Measurements from ENCODE around the gene ZPR1.
"Not testable (repeated sequence)": the region's sequence is repeated elsewhere in the genome, so short reads cannot be mapped to it uniquely, and the experiment has no call there.

Gene ZPR1

GRCh38 chr11:116823031-116823843 lies 35.4 kb upstream of the ZPR1 start, which contains the start of gene APOA4:
Gene APOA4, minus strand, starts transcription at chr11:116823304. Its CDS starts 113 bp downstream, at chr11:116823191.
- DNase-seq (ENCODE audit: low spot score) = no peak

DNA sequence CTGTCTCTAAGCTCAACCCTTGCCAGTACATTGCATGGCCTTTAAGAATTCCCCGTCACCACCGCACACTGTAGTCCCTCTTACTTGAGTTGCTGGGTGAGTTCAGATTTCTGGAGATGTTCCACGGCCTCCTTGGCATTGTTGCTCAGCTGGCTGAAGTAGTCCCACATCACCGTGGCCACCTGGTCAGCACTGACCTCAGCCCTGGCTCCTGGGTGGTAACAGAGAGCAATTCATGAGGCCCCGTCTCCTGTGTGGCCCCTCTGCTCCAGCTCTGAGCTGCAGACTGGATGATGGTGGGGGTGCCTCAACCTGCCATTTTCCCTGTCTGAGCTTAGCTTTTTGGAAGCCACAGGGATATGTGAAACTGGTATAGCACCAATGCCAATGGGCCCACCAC lies 34.8 kb upstream of the ZPR1 start:
- DNase-seq (ENCODE audit: low spot score) = no peak

DNA sequence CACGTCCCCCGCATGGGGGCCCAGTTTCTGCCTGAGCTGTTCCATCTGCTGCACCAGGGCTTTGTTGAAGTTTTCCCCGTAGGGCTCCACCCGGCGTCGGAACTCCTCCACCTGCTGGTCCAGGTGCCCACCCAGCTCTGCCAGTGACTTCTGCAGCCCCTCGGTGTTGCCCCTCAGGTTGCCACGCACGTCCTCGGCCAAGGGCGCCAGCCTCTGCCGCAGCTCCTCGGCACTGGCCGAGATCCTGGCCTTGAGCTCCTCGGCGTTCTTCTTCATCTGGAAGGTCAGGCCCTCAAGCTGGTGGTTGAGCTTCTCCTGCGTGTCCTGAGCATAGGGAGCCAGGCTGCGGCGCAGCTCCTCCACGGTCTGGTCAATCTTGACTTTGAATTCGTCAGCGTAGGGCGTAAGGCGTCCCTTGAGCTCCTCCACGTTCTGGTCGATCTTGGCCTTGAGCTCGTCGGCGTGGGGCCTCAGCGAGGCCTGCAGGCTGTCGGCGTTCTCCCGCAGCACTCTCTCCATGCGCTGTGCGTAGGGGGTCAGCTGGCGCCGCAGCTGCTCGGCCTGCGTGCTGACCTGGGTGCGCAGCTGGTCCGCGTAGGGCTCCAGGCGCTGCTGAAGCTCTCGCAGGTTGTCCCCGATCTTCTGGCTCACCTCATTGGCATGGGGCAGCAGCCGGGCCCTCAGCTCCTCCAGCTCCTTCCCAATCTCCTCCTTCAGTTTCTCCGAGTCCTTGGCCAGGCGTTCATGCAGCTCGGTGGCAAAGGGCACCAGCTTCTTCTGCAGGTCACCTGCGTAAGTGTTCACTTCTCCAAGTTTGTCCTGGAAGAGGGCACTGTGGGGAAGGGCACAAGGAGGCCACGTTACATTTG lies 33.5 kb upstream of the ZPR1 start:
- DNase-seq (ENCODE audit: low spot score) = no peak

DNA sequence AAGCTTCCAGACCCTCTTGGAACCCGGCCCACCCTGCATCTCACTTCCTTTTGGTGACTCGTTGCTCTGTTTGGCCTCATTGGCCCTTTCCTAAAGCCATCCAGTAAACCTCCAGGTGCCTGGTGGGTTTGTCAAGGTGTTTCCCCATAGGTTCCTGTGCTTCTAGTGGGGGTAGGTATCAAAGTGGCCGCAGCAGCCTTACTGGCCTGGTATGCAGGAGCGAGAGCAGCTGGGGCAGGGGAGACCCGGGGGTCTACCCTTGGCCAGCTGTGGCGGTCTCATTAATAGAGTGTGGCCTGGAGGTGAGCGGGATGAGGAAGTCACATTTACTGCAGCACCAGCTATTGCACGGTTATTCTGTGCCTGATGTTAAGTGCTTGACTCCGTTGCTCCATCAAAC lies 31.2 kb upstream of the ZPR1 start:
- DNase-seq (ENCODE audit: low spot score) = no peak

DNA sequence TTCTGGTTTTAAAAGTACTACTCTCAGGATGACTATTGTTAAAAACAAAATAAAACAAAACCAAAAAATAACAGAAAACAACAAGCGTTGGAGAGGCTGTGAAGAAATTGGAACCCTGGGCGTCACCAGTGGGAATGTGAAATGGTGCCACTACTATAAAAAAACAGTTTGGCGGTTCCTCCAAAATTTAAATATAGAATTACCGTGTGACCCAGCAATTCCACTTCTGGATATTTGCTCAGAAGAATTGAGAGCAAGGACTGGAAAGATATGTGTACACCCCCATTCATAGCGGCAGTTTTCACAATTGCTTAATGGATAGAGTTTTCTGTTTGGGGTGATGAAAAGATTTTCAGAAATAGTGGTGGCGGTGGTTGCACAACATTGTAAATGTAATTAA lies 26.7 kb upstream of the ZPR1 start:
- no peak for DNase-seq (ENCODE audit: low spot score)

GRCh38 chr11:116813781-116814471 lies 26.1 kb upstream of the ZPR1 start:
- no peak for DNase-seq (ENCODE audit: low spot score)

- DNase-seq (ENCODE audit: low spot score) = no peak
Observed at GRCh38 chr11:116813170-116813569, 25.3 kb upstream of the ZPR1 start.

DNA sequence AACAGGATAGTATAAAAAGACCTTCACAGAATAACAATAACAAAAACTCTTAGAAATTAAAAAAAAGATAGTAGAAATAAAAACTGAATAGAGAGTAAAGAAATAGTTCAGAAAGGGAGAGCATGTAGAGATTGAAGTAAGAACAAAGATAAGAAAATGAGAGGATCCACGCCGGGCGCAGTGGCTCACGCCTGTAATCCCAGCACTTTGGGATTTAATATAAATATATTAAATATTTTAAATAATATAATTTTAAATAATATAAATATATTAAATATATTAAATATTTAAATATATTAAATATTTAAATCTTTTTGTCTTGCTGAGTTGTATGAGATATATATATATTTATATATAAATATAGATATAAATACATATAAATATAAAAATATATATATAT lies 24.3 kb upstream of the ZPR1 start:
- no peak for DNase-seq (ENCODE audit: low spot score)

DNA sequence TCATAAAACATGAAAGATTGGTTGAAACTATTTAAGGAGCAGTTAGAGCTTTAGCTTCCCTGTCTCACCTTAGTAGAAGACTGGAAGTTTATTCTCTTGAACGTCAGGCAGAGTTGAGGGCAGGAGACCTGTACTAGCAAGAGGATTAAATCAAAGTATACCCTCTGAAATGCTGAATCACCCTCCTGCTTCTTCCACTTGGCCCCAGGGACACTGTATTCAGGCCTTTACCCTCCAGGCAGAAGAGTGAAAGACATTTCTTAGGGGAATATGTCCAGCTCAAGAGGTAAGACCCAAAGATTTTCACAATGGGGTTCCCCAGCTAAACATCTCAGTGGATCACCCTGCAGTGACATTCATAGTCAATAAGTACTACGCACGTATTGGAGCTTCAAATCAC lies 23.4 kb upstream of the ZPR1 start:
- DNase-seq (ENCODE audit: low spot score) = no peak

DNA sequence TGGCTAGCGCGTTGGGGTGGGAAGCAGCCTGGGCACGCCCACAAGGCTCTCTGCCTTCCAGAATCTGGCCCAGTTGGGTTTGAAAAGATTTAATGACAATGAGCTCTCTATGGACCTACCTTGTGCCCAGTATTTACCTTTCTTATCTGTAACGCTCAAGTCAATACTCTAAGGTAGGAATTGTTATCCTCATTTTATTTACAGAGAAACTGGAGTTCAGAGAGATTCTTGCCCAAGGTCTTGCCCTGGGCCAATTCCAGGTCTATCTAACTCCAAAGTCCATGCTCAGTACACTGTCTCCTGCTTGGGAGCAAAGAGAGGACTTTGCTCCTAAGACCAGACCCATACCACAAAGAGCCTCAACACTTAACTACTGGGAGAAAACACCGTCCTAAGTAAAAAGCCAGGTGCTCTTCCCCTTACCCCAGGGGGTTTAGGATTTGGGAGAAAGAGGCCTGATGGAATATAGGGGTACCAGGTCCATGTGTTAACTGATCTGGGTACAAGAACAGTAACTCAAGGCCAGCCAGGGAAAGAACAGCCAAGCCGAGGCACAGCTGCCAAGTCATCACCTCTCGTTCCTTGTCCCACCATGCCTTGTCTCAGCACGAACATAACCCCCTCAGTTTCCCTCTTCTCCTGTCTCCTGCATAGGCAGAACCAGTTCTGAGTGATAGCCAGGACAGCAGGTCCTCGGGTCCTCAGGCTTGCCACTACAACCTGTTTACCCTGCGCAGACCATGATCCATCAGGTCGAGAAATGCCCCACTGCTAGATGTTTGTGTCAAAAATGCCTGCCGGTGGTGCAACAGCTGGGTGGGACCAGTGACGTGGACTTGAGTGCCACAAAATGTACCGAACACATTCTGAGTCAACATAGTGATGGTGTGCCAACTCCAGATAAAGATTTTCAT lies 20.7 kb upstream of the ZPR1 start:
- no peak for DNase-seq (ENCODE audit: low spot score)

- DNase-seq (ENCODE audit: low spot score) = no peak
Observed at GRCh38 chr11:116807601-116808261, 19.9 kb upstream of the ZPR1 start.

GRCh38 chr11:116804001-116804400 lies 16.2 kb upstream of the ZPR1 start:
- DNase-seq (ENCODE audit: low spot score) = no peak

DNA sequence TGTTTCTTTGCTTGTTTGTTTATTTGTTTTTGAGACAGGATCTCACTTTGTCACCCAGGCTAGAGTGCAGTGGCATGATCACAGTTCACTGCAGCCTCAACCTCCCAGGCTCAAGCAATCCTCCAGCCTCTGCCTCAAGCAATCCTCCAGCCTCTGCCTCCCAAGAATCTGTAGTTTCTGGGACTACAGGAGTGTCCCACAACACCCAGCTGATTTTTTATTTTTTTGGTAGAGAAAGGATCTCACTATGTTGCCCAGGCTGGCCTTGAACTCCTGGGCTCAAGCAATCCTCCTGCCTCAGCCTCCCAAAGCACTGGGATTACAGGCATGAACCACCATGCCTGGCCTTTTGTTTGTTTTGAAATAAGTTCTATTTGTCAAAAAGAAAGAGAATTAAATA lies 13.8 kb upstream of the ZPR1 start:
- not testable (repeated sequence) for DNase-seq (ENCODE audit: low spot score)

DNA sequence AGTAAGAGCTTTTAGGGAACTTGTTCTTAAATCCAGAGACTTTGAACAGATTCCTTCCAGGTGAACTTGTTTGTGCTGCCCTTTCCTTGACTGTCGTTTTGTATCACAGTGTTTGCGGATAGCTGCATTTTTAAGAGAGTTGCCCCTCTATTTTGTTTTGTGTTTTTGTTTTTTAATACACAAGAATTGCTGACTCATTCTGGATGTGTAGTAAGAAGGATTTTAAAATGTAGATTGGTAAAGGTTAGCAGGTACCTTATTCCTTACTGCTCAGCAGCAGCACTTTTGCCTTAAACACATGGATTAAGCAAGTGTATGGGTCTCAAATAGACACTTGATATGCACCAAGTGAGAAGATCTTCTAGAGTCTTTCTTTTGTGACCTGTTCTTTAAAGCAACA lies 12.8 kb upstream of the ZPR1 start:
- no peak for DNase-seq (ENCODE audit: low spot score)

GRCh38 chr11:116798368-116798767 lies 10.5 kb upstream of the ZPR1 start:
- no peak for DNase-seq (ENCODE audit: low spot score)

DNA sequence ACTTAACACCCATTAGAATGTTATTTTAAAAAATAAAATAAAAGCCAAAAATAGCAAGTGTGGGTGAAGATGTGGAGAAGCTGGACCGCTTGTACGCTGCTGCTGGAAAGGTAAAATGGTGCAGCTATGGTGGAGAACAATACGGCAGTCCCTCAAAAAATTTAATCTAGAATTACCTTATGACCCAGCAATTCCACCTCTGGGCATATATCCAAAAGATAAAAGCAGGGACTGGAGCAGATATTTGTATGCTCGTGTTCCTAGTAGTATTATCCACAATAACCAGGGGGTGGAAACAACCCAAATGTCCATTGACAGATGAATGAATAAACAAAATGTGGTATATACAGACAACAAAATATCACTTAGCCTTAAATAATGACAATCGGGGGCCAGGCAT lies 10.0 kb upstream of the ZPR1 start:
- DNase-seq (ENCODE audit: low spot score) = no peak

- DNase-seq (ENCODE audit: low spot score) = no peak
Observed at GRCh38 chr11:116796548-116796947, 8.7 kb upstream of the ZPR1 start.

- no peak for DNase-seq (ENCODE audit: low spot score)
Observed at GRCh38 chr11:116794851-116795250, 7.0 kb upstream of the ZPR1 start.

GRCh38 chr11:116793772-116794097 lies 5.9 kb upstream of the ZPR1 start:
- DNase-seq (ENCODE audit: low spot score) = no peak

DNA sequence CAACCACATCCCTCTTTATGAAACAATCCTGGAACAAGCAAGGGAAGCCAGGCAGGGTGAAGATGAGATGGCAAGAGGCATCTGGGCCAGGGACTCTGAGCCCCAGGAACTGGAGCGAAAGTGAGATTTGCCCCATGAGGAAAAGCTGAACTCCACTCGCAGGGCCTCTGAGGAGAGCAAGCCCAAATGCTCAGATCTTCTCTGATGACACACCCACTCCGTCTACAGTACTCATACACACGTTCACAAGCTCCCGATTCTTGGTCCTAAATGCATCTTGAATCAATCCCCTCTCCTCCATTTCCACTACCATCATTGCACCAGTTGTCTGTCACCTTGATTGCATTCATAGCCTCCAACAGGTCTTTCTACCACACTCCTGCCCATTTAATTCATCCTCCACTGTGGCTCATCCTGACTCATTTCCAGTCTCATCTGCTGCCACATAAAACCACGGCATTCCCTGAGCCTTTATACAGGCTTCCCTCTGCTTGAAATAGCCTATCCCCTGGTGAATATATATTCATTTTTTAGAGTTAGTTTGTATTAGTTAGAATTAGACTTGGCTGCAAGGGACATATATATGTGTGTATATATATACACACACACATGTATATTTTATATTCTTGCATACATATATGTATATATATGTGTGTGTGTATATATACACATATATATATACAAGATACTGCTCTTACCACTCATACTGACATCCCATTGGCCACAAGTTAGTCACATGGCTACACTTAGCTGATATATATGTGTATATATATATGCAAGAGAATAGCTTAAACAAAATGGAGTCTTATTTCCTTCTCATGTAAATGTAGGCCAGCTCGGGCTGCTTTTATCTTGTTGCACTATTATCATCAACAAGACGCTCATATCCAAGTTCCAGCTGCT lies 5.3 kb upstream of the ZPR1 start:
- peak; percentile 85 for DNase-seq (ENCODE audit: low spot score)
